Glutamatergic neuron (in vitro differentiated cells): ENCODE measurements around the gene RPL22L1. TPM values are rescaled to one million over a fixed set of nuclear protein-coding genes. Genes with fewer than 3 reads are reported as not detected.

ENCODE experiments used
- DNase-seq: peaks from one replicate; pipeline ENCODE4 v3.0.0; 2022
- H3K27ac Mint-ChIP-seq: one replicate; pipeline ENCODE4 v1.8.0; 2020; ENCODE audit warnings: mild to moderate bottlenecking, mixed read lengths, inconsistent platforms; ENCODE audit not compliant: unreplicated experiment
- H3K27me3 Mint-ChIP-seq: one replicate; pipeline ENCODE4 v1.8.0; 2020; ENCODE audit warnings: mild to moderate bottlenecking, moderate library complexity, mixed read lengths, inconsistent platforms; ENCODE audit not compliant: unreplicated experiment
- H3K36me3 Mint-ChIP-seq: one replicate; pipeline ENCODE4 v1.8.0; 2020; ENCODE audit warnings: mild to moderate bottlenecking, mixed read lengths, inconsistent platforms; ENCODE audit not compliant: unreplicated experiment
- H3K4me1 Mint-ChIP-seq: one replicate; pipeline ENCODE4 v1.8.0; 2020; ENCODE audit warnings: mild to moderate bottlenecking, low read depth, mixed read lengths, inconsistent platforms; ENCODE audit not compliant: unreplicated experiment
- H3K4me3 Mint-ChIP-seq: one replicate; pipeline ENCODE4 v1.8.0; 2020; ENCODE audit warnings: mild to moderate bottlenecking, mixed read lengths, inconsistent platforms; ENCODE audit not compliant: unreplicated experiment
- H3K9me3 Mint-ChIP-seq: one replicate; pipeline ENCODE4 v1.8.0; 2020; ENCODE audit warnings: mild to moderate bottlenecking, moderate library complexity, mixed read lengths, inconsistent platforms; ENCODE audit not compliant: unreplicated experiment
- CTCF ChIP-seq: fragments of 200-600 bp; sonication (generic); IDR thresholded peaks from one replicate; pipeline ENCODE4 v1.5.0; 2021; ENCODE audit not compliant: partially characterized antibody, unreplicated experiment
- total RNA-seq: library from RNA; stranded (reverse); fragmentation: NEBNext Ultra II Directional; extraction: Animal tissue kit (Norgen Biotek cat#: 25700); gene quantifications from one replicate; pipeline ENCODE4 v1.2.1, GENCODE V29; 2021; ENCODE audit not compliant: unreplicated experiment

RPL22L1 gene
- total RNA-seq, 1 donor from 2014 or later, result 10.8 TPM

- Mint-ChIP-seq H3K27ac (no peak overlapping the region), H3K4me1 (peaks cover 16% of the 10 kb centered on the region), H3K36me3 (no peaks in the 10 kb centered on the region), H3K27me3 (peaks cover 11% of the 10 kb centered on the region), H3K9me3 (peaks cover 7% of the 10 kb centered on the region), H3K4me3 (no peak overlapping the region)
- DNase-seq, result no peak
- TF ChIP-seq CTCF, result no peak
These were observed 54.7 kb downstream of the RPL22L1 start for GRCh38 chr3:170815340-170815739.

Other genes starting within 250 kb of the RPL22L1 start
- 10.2 TPM for gene EIF5A2, start 38.4 kb upstream of the RPL22L1 start, total RNA-seq
- not detected for gene SLC2A2, start 156.5 kb upstream of the RPL22L1 start, total RNA-seq